Activated CD8-positive, alpha-beta T cell treated with anti-CD3 and anti-CD28 coated beads for 36 hours (primary cell): Measurements from ENCODE around the gene CNOT3. TPM values are rescaled to one million over a fixed set of nuclear protein-coding genes. Genes with fewer than 3 reads are reported as not detected.
A peak's percentile ranks its signal among the peaks of the same experiment; 100 is the strongest.
"Not testable (repeated sequence)": the region's sequence is repeated elsewhere in the genome, so short reads cannot be mapped to it uniquely, and the experiment has no call there.

Experiments
- ATAC-seq: fragments of 200-7000 bp; cut with Tn5 transposase; one replicate; pipeline ENCODE4 v1.10.0; 2021; ENCODE audit warnings: mild to moderate bottlenecking, moderate library complexity
- CTCF ChIA-PET: fragments of 350-600 bp; sonication (Branson Sonifier 250); formaldehyde crosslinking; loops from one replicate; lab custom pipeline; 2021; ENCODE audit warnings: antibody characterized with exemption; lab: Charles Lee
- POLR2A ChIA-PET: fragments of 350-600 bp; sonication (Branson Sonifier 250); formaldehyde crosslinking; loops from one replicate; lab custom pipeline; 2021; ENCODE audit warnings: antibody characterized with exemption; lab: Charles Lee
- DNase-seq: peaks from one replicate; pipeline ENCODE4 v3.0.0-alpha.2; 2020
- H3K27ac Mint-ChIP-seq: one replicate; pipeline ENCODE4 v1.8.0; 2021; ENCODE audit warnings: mild to moderate bottlenecking, mixed read lengths
- H3K27me3 Mint-ChIP-seq: one replicate; pipeline ENCODE4 v1.8.0; 2021; ENCODE audit warnings: mixed read lengths
- H3K36me3 Mint-ChIP-seq: one replicate; pipeline ENCODE4 v1.8.0; 2021; ENCODE audit warnings: low read depth, mixed read lengths
- H3K4me1 Mint-ChIP-seq: one replicate; pipeline ENCODE4 v1.8.0; 2021; ENCODE audit warnings: low read depth, mixed read lengths
- H3K4me3 Mint-ChIP-seq: one replicate; pipeline ENCODE4 v1.8.0; 2021; ENCODE audit warnings: mild to moderate bottlenecking, moderate library complexity, mixed read lengths
- H3K9me3 Mint-ChIP-seq: one replicate; pipeline ENCODE4 v1.8.0; 2021; ENCODE audit warnings: mixed read lengths
- CTCF ChIP-seq: fragments of 200-600 bp; IDR thresholded peaks from one replicate; pipeline ENCODE4 v1.8.0; 2022; ENCODE audit warnings: antibody characterized with exemption, mild to moderate bottlenecking
- intact Hi-C: fragments of 100-400 bp; cut with micrococcal nuclease; formaldehyde crosslinking; loops from one replicate; pipeline ENCODE4 v1.10.0; 2022
- total RNA-seq, 2 experiments: library from RNA; stranded (reverse); gene quantifications; one replicate each; pipeline ENCODE4 v1.2.3, GENCODE V29; 2021

The CNOT3 gene
- total RNA-seq, 2 experiments from 2014 or later: 48.8 to 50.7 TPM

DNA sequence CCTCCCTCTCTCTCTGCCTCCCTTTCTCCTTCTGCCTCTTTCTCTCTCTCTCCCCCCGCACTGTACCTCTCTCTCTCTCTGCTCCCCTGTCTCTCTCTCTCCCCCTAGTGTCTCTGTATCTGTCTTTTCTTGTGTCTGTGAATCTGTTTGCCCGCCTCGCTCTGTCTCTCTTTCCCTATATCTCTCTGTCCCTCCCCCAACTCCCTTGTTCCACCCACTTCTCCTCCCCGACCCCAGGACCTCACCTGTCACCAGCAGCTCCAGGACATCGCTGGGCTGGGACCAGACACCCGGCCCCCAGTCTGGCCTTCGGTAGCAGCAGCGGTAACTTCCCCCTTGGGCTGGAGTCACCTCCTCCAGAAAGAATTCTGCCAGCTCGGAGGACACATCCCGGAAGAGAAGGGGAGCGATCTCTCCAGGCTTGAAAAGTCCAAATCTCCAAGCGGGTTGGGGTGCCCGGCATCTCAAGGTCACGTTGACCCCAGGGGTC lies 40.9 kb upstream of the CNOT3 start:
- POLR2A ChIA-PET: interaction anchor here (1.6 kb wide), 1 partner anchor 19 kb away, joined by 5 read pairs; the partner anchor contains the start of genes PRPF31 and TFPT
- H3K36me3 Mint-ChIP-seq: no peaks in the 10 kb centered on the region
- H3K27ac Mint-ChIP-seq: peak overlapping the region; percentile 46
- TF ChIP-seq CTCF: no peak
- peaks cover 7% of the 10 kb centered on the region for H3K4me1 Mint-ChIP-seq
- DNase-seq: no peak
- no peaks in the 10 kb centered on the region for H3K9me3 Mint-ChIP-seq
- peaks cover 21% of the 10 kb centered on the region for H3K27me3 Mint-ChIP-seq
- peak overlapping the region; percentile 50 for H3K4me3 Mint-ChIP-seq
- peak; percentile 60 for ATAC-seq
- CTCF ChIA-PET: interaction anchor here (0.6 to 1.3 kb wide), 2 partner anchors 41 to 304 kb away, joined by 3 to 4 read pairs; partner anchors contain the start of gene CNOT3
- intact Hi-C loops: no loop called here

GRCh38 chr19:54099190-54099902 lies 38.2 kb upstream of the CNOT3 start:
- H3K27me3 Mint-ChIP-seq: peaks cover 13% of the 10 kb centered on the region
- H3K4me1 Mint-ChIP-seq: peaks cover 15% of the 10 kb centered on the region
- H3K9me3 Mint-ChIP-seq: no peaks in the 10 kb centered on the region
- no peak for TF ChIP-seq CTCF
- intact Hi-C loops: no loop called here
- POLR2A ChIA-PET: interaction anchor here (0.6 kb wide), 1 partner anchor 16 kb away, joined by 3 read pairs; the partner anchor contains the start of genes PRPF31 and TFPT
- ATAC-seq: no peak
- no peak overlapping the region for H3K4me3 Mint-ChIP-seq
- no peak for DNase-seq
- CTCF ChIA-PET: no interaction called here
- peaks cover 3% of the 10 kb centered on the region for H3K36me3 Mint-ChIP-seq
- H3K27ac Mint-ChIP-seq: no peak overlapping the region

DNA sequence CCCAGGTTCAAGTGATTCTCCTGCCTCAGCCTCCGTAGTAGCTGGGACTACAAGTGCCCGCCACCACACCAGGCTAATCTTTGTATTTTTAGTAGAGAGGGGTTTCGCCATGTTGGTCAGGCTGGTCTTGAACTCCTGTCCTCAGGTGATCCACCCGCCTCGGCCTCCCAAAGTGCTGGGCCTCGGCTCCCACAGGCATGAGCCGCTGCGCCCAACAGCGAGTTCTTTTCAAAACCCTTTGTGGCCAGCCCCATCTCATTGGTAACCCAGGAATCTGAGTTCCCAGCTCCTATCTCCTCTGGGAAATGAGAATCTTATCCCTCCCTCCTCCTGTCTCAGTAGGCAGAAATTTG lies 37.7 kb upstream of the CNOT3 start:
- DNase-seq, H3K27me3 Mint-ChIP-seq, H3K9me3 Mint-ChIP-seq, ATAC-seq, H3K36me3 Mint-ChIP-seq, intact Hi-C loops, H3K27ac Mint-ChIP-seq, H3K4me3 Mint-ChIP-seq, CTCF ChIA-PET: not testable (repeated sequence)
- POLR2A ChIA-PET: interaction anchor here (0.6 to 1.1 kb wide), 2 partner anchors 15 to 16 kb away, joined by 3 read pairs; partner anchors contain the start of genes PRPF31 and TFPT
- H3K4me1 Mint-ChIP-seq: peaks cover 17% of the 10 kb centered on the region

- TF ChIP-seq CTCF: no peak
- Mint-ChIP-seq H3K4me1 (peaks cover 22% of the 10 kb centered on the region), H3K27ac (no peak within 1 kb of the TSS), H3K36me3 (peaks cover 8% of the 10 kb centered on the region), H3K9me3 (no peaks in the 10 kb centered on the region), H3K4me3 (peak within 1 kb of the TSS; percentile 5), H3K27me3 (peaks cover 6% of the 10 kb centered on the region)
- ATAC-seq: no peak
- POLR2A ChIA-PET: interaction anchor here (1.1 kb wide), 1 partner anchor 15 kb away, joined by 3 read pairs; the partner anchor contains the start of genes PRPF31 and TFPT
- no peak for DNase-seq
- CTCF ChIA-PET: no interaction called here
- intact Hi-C loops: no loop called here
These were observed 37.0 kb upstream of the CNOT3 start, which contains the start of gene OSCAR for GRCh38 chr19:54100561-54100960. Gene OSCAR, minus strand, starts transcription at chr19:54100803. Its CDS starts 11 bp downstream, at chr19:54100792.

- DNase-seq (peak; percentile 98), ATAC-seq (peak; percentile 99)
- Mint-ChIP-seq H3K4me1 (peaks cover 21% of the 10 kb centered on the region), H3K36me3 (peaks cover 20% of the 10 kb centered on the region), H3K27me3 (no peaks in the 10 kb centered on the region), H3K9me3 (no peaks in the 10 kb centered on the region), H3K27ac (peak within 1 kb of the TSS; percentile 97), H3K4me3 (peak within 1 kb of the TSS; percentile 99)
- ChIA-PET POLR2A (interaction anchor here (0.6 to 4.6 kb wide), 4 partner anchors 13 to 234 kb away, joined by 3 to 42 read pairs (median 3); partner anchors contain the start of genes PRPF31, RPS9 and TFPT), CTCF (interaction anchor here (1.0 to 1.2 kb wide), 2 partner anchors 57 to 310 kb away, joined by 3 read pairs; partner anchors contain the start of gene LENG1)
- no peak for TF ChIP-seq CTCF
- intact Hi-C loops: no loop called here
These were observed 35.0 kb upstream of the CNOT3 start, which contains the start of gene NDUFA3 for GRCh38 chr19:54102421-54103169. Gene NDUFA3, plus strand, starts transcription at chr19:54102855. Its CDS starts 24 bp downstream, at chr19:54102879.
